Liver (tissue), 9 donors: ENCODE data around the gene FAM107A. TPM values are rescaled to one million over a fixed set of nuclear protein-coding genes. Genes with fewer than 3 reads are reported as not detected.

Experiments
- DNase-seq: peaks from one replicate; pipeline ENCODE4 v3.0.0-alpha.2; 2017; ENCODE audit warnings: low spot score
- H3K27ac ChIP-seq, 2 donors: one replicate each; pipeline ENCODE4 v1.7.0; 2013; ENCODE audit warnings: inconsistent platforms in 2 of 2, low read length in 2 of 2, control low read depth in 1 of 2, low read depth in 1 of 2, mild to moderate bottlenecking in 1 of 2
- H3K27me3 ChIP-seq, 4 donors: one replicate each; pipeline versions ENCODE4 v1.6.1 to v1.7.0; 2013; ENCODE audit warnings: low read length in 3 of 4, inconsistent platforms in 1 of 4, mild to moderate bottlenecking in 1 of 4, moderate library complexity in 1 of 4; ENCODE audit not compliant: control insufficient read depth in 4 of 4, insufficient read depth in 4 of 4
- H3K36me3 ChIP-seq, 4 donors: one replicate each; pipeline versions ENCODE4 v1.6.1 to v1.7.0; 2013; ENCODE audit warnings: low read length in 3 of 4, mild to moderate bottlenecking in 3 of 4, low read depth in 1 of 4, moderate library complexity in 1 of 4; ENCODE audit not compliant: control insufficient read depth in 4 of 4, insufficient read depth in 3 of 4
- H3K4me1 ChIP-seq, 4 donors: one replicate each; pipeline versions ENCODE4 v1.6.1 to v1.7.0; 2013; ENCODE audit warnings: low read length in 3 of 4, mild to moderate bottlenecking in 3 of 4, moderate library complexity in 1 of 4; ENCODE audit not compliant: control insufficient read depth in 4 of 4, insufficient read depth in 4 of 4
- H3K4me3 ChIP-seq, 3 donors: one replicate each; pipeline versions ENCODE4 v1.6.1 to v1.7.0; 2013; ENCODE audit warnings: low read length in 3 of 3, control low read depth in 1 of 3, low read depth in 1 of 3, mild to moderate bottlenecking in 1 of 3
- H3K9ac ChIP-seq, 2 donors: one replicate each; pipeline ENCODE4 v1.7.0; 2013; ENCODE audit warnings: low read length in 2 of 2, mild to moderate bottlenecking in 2 of 2, moderate library complexity in 2 of 2, control low read depth in 1 of 2, low read depth in 1 of 2
- H3K9me3 ChIP-seq, 4 donors: one replicate each; pipeline versions ENCODE4 v1.6.1 to v1.7.0; 2013; ENCODE audit warnings: low read length in 3 of 4; ENCODE audit not compliant: control insufficient read depth in 4 of 4
- ATF3 ChIP-seq: IDR thresholded peaks from 2 replicates; pipeline ENCODE4 v1.6.1; 2016; ENCODE audit warnings: antibody characterized with exemption
- CTCF ChIP-seq: fragments of 150-350 bp; IDR thresholded peaks from 2 replicates; pipeline ENCODE4 v1.5.1; 2017; ENCODE audit warnings: improper control_type of control experiment, low read depth, low read length; ENCODE audit not compliant: missing input control
- EGR1 ChIP-seq, 2 donors: IDR thresholded peaks; 2 replicates each; pipeline ENCODE4 v1.6.1; 2016 to 2018; ENCODE audit warnings: antibody characterized with exemption in 2 of 2, low read depth in 2 of 2
- FOXA1 ChIP-seq: IDR thresholded peaks from 2 replicates; pipeline ENCODE4 v1.6.1; 2016; ENCODE audit warnings: antibody characterized with exemption
- FOXA2 ChIP-seq: IDR thresholded peaks from 2 replicates; pipeline ENCODE4 v1.6.1; 2016; ENCODE audit warnings: antibody characterized with exemption
- GABPA ChIP-seq, 2 donors: IDR thresholded peaks in 1 of 2; conservative IDR thresholded peaks in 1 of 2; 2 replicates each; pipeline ENCODE4 v1.6.1; 2016; ENCODE audit warnings: antibody characterized with exemption in 2 of 2, mild to moderate bottlenecking in 1 of 2, moderate library complexity in 1 of 2
- HNF4A ChIP-seq, 2 donors: conservative IDR thresholded peaks; 2 replicates each; pipeline ENCODE4 v1.6.1; 2016; ENCODE audit warnings: antibody characterized with exemption in 2 of 2, mild to moderate bottlenecking in 2 of 2
- HNF4G ChIP-seq: IDR thresholded peaks from 2 replicates; pipeline ENCODE4 v1.6.1; 2016; ENCODE audit warnings: antibody characterized with exemption
- JUND ChIP-seq, 2 donors: IDR thresholded peaks; 2 replicates each; pipeline ENCODE4 v1.6.1; 2016; ENCODE audit warnings: antibody characterized with exemption in 2 of 2
- NR2F2 ChIP-seq: IDR thresholded peaks from 2 replicates; pipeline ENCODE4 v1.6.1; 2016; ENCODE audit warnings: antibody characterized with exemption
- RAD21 ChIP-seq, 2 donors: IDR thresholded peaks; 2 replicates each; pipeline ENCODE4 v1.6.1; 2016; ENCODE audit warnings: antibody characterized with exemption in 2 of 2, mild to moderate bottlenecking in 2 of 2
- RXRA ChIP-seq, 2 donors: IDR thresholded peaks; 2 replicates each; pipeline ENCODE4 v1.6.1; 2017 to 2018; ENCODE audit warnings: antibody characterized with exemption in 2 of 2, mild to moderate bottlenecking in 1 of 2
- SP1 ChIP-seq: IDR thresholded peaks from 2 replicates; pipeline ENCODE4 v1.6.1; 2018; ENCODE audit warnings: antibody characterized with exemption, mild to moderate bottlenecking
- TAF1 ChIP-seq: conservative IDR thresholded peaks from 2 replicates; pipeline ENCODE4 v1.6.1; 2016; ENCODE audit warnings: antibody characterized with exemption, mild to moderate bottlenecking
- YY1 ChIP-seq: IDR thresholded peaks from 2 replicates; pipeline ENCODE4 v1.6.1; 2016; ENCODE audit warnings: antibody characterized with exemption, mild to moderate bottlenecking
- WGBS: extraction: QIAGEN DNeasy Blood & Tissue Kit; methylation state at CpG from one replicate; pipeline ENCODE4 v1.1.7; 2013; 5-methylcytosine and 5-hydroxymethylcytosine counted together
- polyA plus RNA-seq, 2 donors: library from polyadenylated mRNA; stranded (reverse) in 1 of 2; unstranded in 1 of 2; fragments of 200-250 nt in 1 of 2; fragments of >200 nt in 1 of 2; fragmentation: Nextera tagmentation in 1 of 2; extraction: Ambion mirVana in 1 of 2; gene quantifications; one replicate each; pipeline versions ENCODE4 v1.2.1 to v1.2.3, GENCODE V29; 2013 to 2015
- total RNA-seq, 2 donors: library from RNA; depleted of rRNA; stranded (reverse); fragments of >200 nt; gene quantifications; one replicate each; pipeline ENCODE4 v1.2.3, GENCODE V29; 2014
- TF ChIP-seq, protein P1 (sequence below): IDR thresholded peaks from 2 replicates; pipeline ENCODE4 v1.6.1; 2016; ENCODE audit warnings: antibody characterized with exemption
- TF ChIP-seq, protein P2 (sequence below): IDR thresholded peaks from 2 replicates; pipeline ENCODE4 v1.6.1; 2016; ENCODE audit warnings: antibody characterized with exemption, mild to moderate bottlenecking
- donor health status: healthy.
- donor health status: healthy.
- donor health status: healthy.
- donor health status: healthy.
- donor health status: healthy.

The FAM107A gene
- total and polyA plus RNA-seq, 4 donors = 0.05 to 4.7 (median 1.4) TPM

DNA sequence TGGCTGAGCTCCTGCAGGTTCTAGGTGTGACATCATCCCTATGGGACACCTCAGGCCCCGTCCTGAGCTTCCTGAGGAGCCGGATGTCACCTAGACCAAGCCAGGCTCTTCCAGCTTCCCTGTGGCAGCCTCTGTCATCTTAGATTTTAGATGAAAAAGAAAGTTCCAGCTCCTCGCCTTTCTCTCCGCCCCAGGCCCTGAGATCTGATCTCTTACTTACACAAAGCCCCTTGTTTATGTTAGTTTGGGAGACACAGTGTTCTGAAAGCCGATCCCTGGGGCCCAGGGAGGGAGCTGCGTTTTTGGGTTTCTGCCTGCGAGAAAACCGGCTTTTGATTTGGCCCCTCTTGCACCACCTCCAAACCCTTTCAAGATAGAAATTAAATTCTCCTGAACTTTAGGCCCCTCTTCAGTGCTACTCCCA, 40.2 kb upstream of the FAM107A start:
- no peak for DNase-seq
- no peaks in the 10 kb centered on the region for H3K36me3 ChIP-seq
- peaks cover 0 to 7% (median 0%) of the 10 kb centered on the region in 4 donors for H3K4me1 ChIP-seq
- no peak for TF ChIP-seq JUND (IDR thresholded peaks at IDR 0.05)
- no peak for TF ChIP-seq FOXA1
- no peak for TF ChIP-seq FOXA2
- no peak for TF ChIP-seq SP1
- TF ChIP-seq HNF4G = no peak
- TF ChIP-seq, protein P1, sequence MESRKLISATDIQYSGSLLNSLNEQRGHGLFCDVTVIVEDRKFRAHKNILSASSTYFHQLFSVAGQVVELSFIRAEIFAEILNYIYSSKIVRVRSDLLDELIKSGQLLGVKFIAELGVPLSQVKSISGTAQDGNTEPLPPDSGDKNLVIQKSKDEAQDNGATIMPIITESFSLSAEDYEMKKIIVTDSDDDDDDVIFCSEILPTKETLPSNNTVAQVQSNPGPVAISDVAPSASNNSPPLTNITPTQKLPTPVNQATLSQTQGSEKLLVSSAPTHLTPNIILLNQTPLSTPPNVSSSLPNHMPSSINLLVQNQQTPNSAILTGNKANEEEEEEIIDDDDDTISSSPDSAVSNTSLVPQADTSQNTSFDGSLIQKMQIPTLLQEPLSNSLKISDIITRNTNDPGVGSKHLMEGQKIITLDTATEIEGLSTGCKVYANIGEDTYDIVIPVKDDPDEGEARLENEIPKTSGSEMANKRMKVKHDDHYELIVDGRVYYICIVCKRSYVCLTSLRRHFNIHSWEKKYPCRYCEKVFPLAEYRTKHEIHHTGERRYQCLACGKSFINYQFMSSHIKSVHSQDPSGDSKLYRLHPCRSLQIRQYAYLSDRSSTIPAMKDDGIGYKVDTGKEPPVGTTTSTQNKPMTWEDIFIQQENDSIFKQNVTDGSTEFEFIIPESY = no peak
- no peak for TF ChIP-seq HNF4A (conservative IDR thresholded peaks at IDR 0.05)
- TF ChIP-seq YY1 = no peak
- TF ChIP-seq NR2F2 = no peak
- no peak for TF ChIP-seq RXRA (IDR thresholded peaks at IDR 0.05)
- TF ChIP-seq RAD21 (IDR thresholded peaks at IDR 0.05) = no peak
- no peak for TF ChIP-seq TAF1
- no peak for TF ChIP-seq GABPA (IDR thresholded peaks at IDR 0.05 in 1 of 2, conservative IDR thresholded peaks at IDR 0.05 in 1 of 2)
- TF ChIP-seq CTCF = no peak
- TF ChIP-seq, protein P2, sequence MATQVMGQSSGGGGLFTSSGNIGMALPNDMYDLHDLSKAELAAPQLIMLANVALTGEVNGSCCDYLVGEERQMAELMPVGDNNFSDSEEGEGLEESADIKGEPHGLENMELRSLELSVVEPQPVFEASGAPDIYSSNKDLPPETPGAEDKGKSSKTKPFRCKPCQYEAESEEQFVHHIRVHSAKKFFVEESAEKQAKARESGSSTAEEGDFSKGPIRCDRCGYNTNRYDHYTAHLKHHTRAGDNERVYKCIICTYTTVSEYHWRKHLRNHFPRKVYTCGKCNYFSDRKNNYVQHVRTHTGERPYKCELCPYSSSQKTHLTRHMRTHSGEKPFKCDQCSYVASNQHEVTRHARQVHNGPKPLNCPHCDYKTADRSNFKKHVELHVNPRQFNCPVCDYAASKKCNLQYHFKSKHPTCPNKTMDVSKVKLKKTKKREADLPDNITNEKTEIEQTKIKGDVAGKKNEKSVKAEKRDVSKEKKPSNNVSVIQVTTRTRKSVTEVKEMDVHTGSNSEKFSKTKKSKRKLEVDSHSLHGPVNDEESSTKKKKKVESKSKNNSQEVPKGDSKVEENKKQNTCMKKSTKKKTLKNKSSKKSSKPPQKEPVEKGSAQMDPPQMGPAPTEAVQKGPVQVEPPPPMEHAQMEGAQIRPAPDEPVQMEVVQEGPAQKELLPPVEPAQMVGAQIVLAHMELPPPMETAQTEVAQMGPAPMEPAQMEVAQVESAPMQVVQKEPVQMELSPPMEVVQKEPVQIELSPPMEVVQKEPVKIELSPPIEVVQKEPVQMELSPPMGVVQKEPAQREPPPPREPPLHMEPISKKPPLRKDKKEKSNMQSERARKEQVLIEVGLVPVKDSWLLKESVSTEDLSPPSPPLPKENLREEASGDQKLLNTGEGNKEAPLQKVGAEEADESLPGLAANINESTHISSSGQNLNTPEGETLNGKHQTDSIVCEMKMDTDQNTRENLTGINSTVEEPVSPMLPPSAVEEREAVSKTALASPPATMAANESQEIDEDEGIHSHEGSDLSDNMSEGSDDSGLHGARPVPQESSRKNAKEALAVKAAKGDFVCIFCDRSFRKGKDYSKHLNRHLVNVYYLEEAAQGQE = no peak
- TF ChIP-seq ATF3 = no peak
- no peak for TF ChIP-seq EGR1 (IDR thresholded peaks at IDR 0.05; ENCODE audit: low read depth in 2 of 2)
- H3K27me3 ChIP-seq = no peaks in the 10 kb centered on the region
- no peaks in the 10 kb centered on the region for H3K9me3 ChIP-seq
- no peak overlapping the region for H3K27ac ChIP-seq
- H3K9ac ChIP-seq = no peak overlapping the region
- no peak overlapping the region for H3K4me3 ChIP-seq
- 89% methylated on average over 8 of the region's 8 CpGs for WGBS
